IMR-90 (cell line): ENCODE measurements around the gene ZNF775. TPM values are rescaled to one million over a fixed set of nuclear protein-coding genes. Genes with fewer than 3 reads are reported as not detected.

Experiments
- ATAC-seq: fragments of 200-7000 bp; cut with Tn5 transposase; 2 replicates; pipeline ENCODE4 v1.9.1; 2020; ENCODE audit warnings: low read depth, mild to moderate bottlenecking, moderate library complexity
- BruUV-seq: library from RNA; stranded (reverse); fragments of 400-500 nt; replicated peaks from 2 replicates; lab custom pipeline; 2021; lab: Mats Ljungman, UMichigan
- CTCF ChIA-PET: fragments of 300-600 bp; formaldehyde crosslinking; extraction: SDS; loops from one replicate; lab custom pipeline; 2021; ENCODE audit warnings: antibody characterized with exemption; lab: Yijun Ruan, JAX
- POLR2A ChIA-PET: fragments of 300-600 bp; sonication (Branson Sonifier 250); formaldehyde crosslinking; loops from one replicate; lab custom pipeline; 2022; ENCODE audit warnings: antibody characterized with exemption; ENCODE audit not compliant: unreplicated experiment; lab: Charles Lee
- DNase-seq: peaks from one replicate; pipeline ENCODE4 v3.0.0; 2013
- H2AFZ ChIP-seq: replicated peaks from 2 replicates; pipeline ENCODE3; 2013; ENCODE audit warnings: low read length, mild to moderate bottlenecking; ENCODE audit not compliant: poor library complexity
- H2AK5ac ChIP-seq: 2 replicates; pipeline ENCODE4 v1.6.1; 2013; ENCODE audit warnings: low read depth, low read length, inconsistent platforms
- H2AK9ac ChIP-seq: replicated peaks from 2 replicates; pipeline ENCODE3; 2013; ENCODE audit warnings: mild to moderate bottlenecking, low read depth, low read length, moderate library complexity; ENCODE audit not compliant: poor library complexity
- H2BK120ac ChIP-seq: 2 replicates; pipeline ENCODE4 v1.6.1; 2013; ENCODE audit warnings: low read depth, low read length, inconsistent platforms
- H2BK15ac ChIP-seq: 3 replicates; pipeline ENCODE4 v1.6.1; 2013; ENCODE audit warnings: low read depth, low read length, inconsistent platforms
- H2BK20ac ChIP-seq: 2 replicates; pipeline ENCODE4 v1.6.1; 2013; ENCODE audit warnings: low read depth, mild to moderate bottlenecking, inconsistent platforms, low read length, moderate library complexity
- H2BK5ac ChIP-seq: 2 replicates; pipeline ENCODE4 v1.6.1; 2013; ENCODE audit warnings: mild to moderate bottlenecking, low read depth, low read length, inconsistent platforms; ENCODE audit not compliant: poor library complexity, severe bottlenecking
- H3K14ac ChIP-seq: replicated peaks from 2 replicates; pipeline ENCODE4 v1.6.1; 2013; ENCODE audit warnings: low read depth, low read length, inconsistent platforms
- H3K18ac ChIP-seq: 2 replicates; pipeline ENCODE4 v1.6.1; 2013; ENCODE audit warnings: low read depth, low read length, control low read depth
- H3K23ac ChIP-seq: 2 replicates; pipeline ENCODE4 v1.6.1; 2013; ENCODE audit warnings: low read depth, low read length, inconsistent platforms
- H3K27ac ChIP-seq: 2 replicates; pipeline ENCODE4 v1.5.1; 2013; ENCODE audit warnings: mild to moderate bottlenecking, control low read depth, low read length; ENCODE audit not compliant: insufficient read depth
- H3K27me3 ChIP-seq: 2 replicates; pipeline ENCODE4 v1.6.1; 2013; ENCODE audit warnings: low read length; ENCODE audit not compliant: control insufficient read depth, insufficient read depth
- H3K36me3 ChIP-seq: 2 replicates; pipeline ENCODE4 v1.6.1; 2013; ENCODE audit warnings: low read length, mixed read lengths; ENCODE audit not compliant: control insufficient read depth, insufficient read depth
- H3K4ac ChIP-seq: 2 replicates; pipeline ENCODE4 v1.6.1; 2013; ENCODE audit warnings: low read depth, low read length, inconsistent platforms
- H3K4me1 ChIP-seq: 2 replicates; pipeline ENCODE4 v1.6.1; 2013; ENCODE audit warnings: low read length, mixed read lengths; ENCODE audit not compliant: control insufficient read depth, insufficient read depth
- H3K4me2 ChIP-seq: 2 replicates; pipeline ENCODE4 v1.6.1; 2013; ENCODE audit warnings: low read depth, mild to moderate bottlenecking, control low read depth, low read length, moderate library complexity
- H3K4me3 ChIP-seq: 2 replicates; pipeline ENCODE4 v1.5.1; 2013; ENCODE audit warnings: low read depth, mild to moderate bottlenecking, control low read depth, low read length, moderate library complexity; ENCODE audit not compliant: insufficient read depth
- H3K56ac ChIP-seq: 2 replicates; pipeline ENCODE4 v1.6.1; 2013; ENCODE audit warnings: low read length, inconsistent platforms; ENCODE audit not compliant: insufficient read depth; ENCODE audit errors: extremely low read depth
- H3K79me1 ChIP-seq, 2 experiments: 2 replicates each; pipeline ENCODE4 v1.6.1; 2013; ENCODE audit warnings: low read length in 2 of 2, inconsistent platforms in 1 of 2, low read depth in 1 of 2
- H3K9ac ChIP-seq: 2 replicates; pipeline ENCODE4 v1.6.1; 2013; ENCODE audit warnings: low read depth, low read length, control low read depth
- H3K9me1 ChIP-seq: 2 replicates; pipeline ENCODE4 v1.6.1; 2013; ENCODE audit warnings: low read length, inconsistent platforms; ENCODE audit not compliant: insufficient read depth
- H3K9me3 ChIP-seq: 2 replicates; pipeline ENCODE4 v1.6.1; 2013; ENCODE audit warnings: low read length; ENCODE audit not compliant: control insufficient read depth, insufficient read depth
- H4K20me1 ChIP-seq: 2 replicates; pipeline ENCODE4 v1.6.1; 2013; ENCODE audit warnings: low read length, inconsistent platforms; ENCODE audit not compliant: insufficient read depth
- H4K5ac ChIP-seq: 2 replicates; pipeline ENCODE4 v1.6.1; 2013; ENCODE audit warnings: mild to moderate bottlenecking, low read depth, low read length, control low read depth
- H4K8ac ChIP-seq, 2 experiments: 2 replicates each; pipeline ENCODE4 v1.6.1; 2013; ENCODE audit warnings: low read depth in 2 of 2, low read length in 2 of 2, control low read depth in 1 of 2, inconsistent platforms in 1 of 2
- H4K91ac ChIP-seq: 2 replicates; pipeline ENCODE4 v1.6.1; 2013; ENCODE audit warnings: low read depth, low read length, inconsistent platforms; ENCODE audit not compliant: insufficient read depth
- BHLHE40 ChIP-seq: fragments of 150-350 bp; IDR thresholded peaks from 2 replicates; pipeline ENCODE4 v1.6.1; 2016; ENCODE audit warnings: mild to moderate bottlenecking, low read depth, low read length
- CEBPB ChIP-seq: IDR thresholded peaks from 2 replicates; pipeline ENCODE4 v1.6.1; 2012; ENCODE audit warnings: low read depth, low read length, improper control_type of control experiment
- CHD1 ChIP-seq: IDR thresholded peaks from 2 replicates; pipeline ENCODE4 v1.6.1; 2012; ENCODE audit warnings: low read depth, low read length, improper control_type of control experiment
- FOS ChIP-seq: fragments of 150-350 bp; IDR thresholded peaks from 2 replicates; pipeline ENCODE4 v1.6.1; 2016; ENCODE audit warnings: low read depth, low read length
- MAFK ChIP-seq: IDR thresholded peaks from 2 replicates; pipeline ENCODE4 v1.6.1; 2012; ENCODE audit warnings: low read depth, low read length, improper control_type of control experiment
- MAZ ChIP-seq: IDR thresholded peaks from 2 replicates; pipeline ENCODE4 v1.6.1; 2012; ENCODE audit warnings: low read depth, mild to moderate bottlenecking, low read length, improper control_type of control experiment, moderate library complexity, borderline replicate concordance
- MXI1 ChIP-seq: IDR thresholded peaks from 2 replicates; pipeline ENCODE4 v1.6.1; 2012; ENCODE audit warnings: low read depth, mild to moderate bottlenecking, low read length, moderate library complexity, borderline replicate concordance
- NFE2L2 ChIP-seq: fragments of 150-350 bp; IDR thresholded peaks from 2 replicates; pipeline ENCODE4 v1.6.1; 2016; ENCODE audit warnings: low read depth, mild to moderate bottlenecking, low read length
- POLR2A ChIP-seq: IDR thresholded peaks from 2 replicates; pipeline ENCODE4 v1.6.1; 2012; ENCODE audit warnings: mild to moderate bottlenecking, low read depth, low read length
- RAD21 ChIP-seq: IDR thresholded peaks from 2 replicates; pipeline ENCODE4 v1.6.1; 2012; ENCODE audit warnings: low read length, improper control_type of control experiment
- RCOR1 ChIP-seq: IDR thresholded peaks from 2 replicates; pipeline ENCODE4 v1.6.1; 2012; ENCODE audit warnings: mild to moderate bottlenecking, low read length, improper control_type of control experiment; ENCODE audit not compliant: insufficient replicate concordance
- RFX5 ChIP-seq: IDR thresholded peaks from 2 replicates; pipeline ENCODE4 v1.8.0; 2012; ENCODE audit warnings: low read depth, mild to moderate bottlenecking, low read length, moderate library complexity
- SMC3 ChIP-seq: fragments of 150-350 bp; IDR thresholded peaks from 2 replicates; pipeline ENCODE4 v1.6.1; 2016; ENCODE audit warnings: low read depth, mild to moderate bottlenecking, antibody characterized with exemption, low read length, moderate library complexity
- WGBS, 2 experiments: methylation state at CpG; one replicate each; pipeline versions ENCODE4 v1.1.5 to v1.1.7; 2013; ENCODE audit warnings: missing lambda C conversion rate in 2 of 2; ENCODE audit not compliant: insufficient read length in 1 of 2; ENCODE audit errors: extremely low coverage in 2 of 2; 5-methylcytosine and 5-hydroxymethylcytosine counted together
- dilution Hi-C: fragments of 300-500 bp; cut with HindIII; formaldehyde crosslinking; loops from one replicate; pipeline ENCODE4 v1.14.3; 2018; ENCODE audit warnings: low sequenced_read_pairs; ENCODE audit not compliant: unreplicated experiment
- in situ Hi-C: fragments of 300-500 bp; cut with MboI; formaldehyde crosslinking; loops from 3 replicates; pipeline ENCODE4 v1.14.3; 2019; ENCODE audit warnings: low sequenced_read_pairs, inconsistent platforms, mixed read lengths
- intact Hi-C: fragments of 100-400 bp; cut with micrococcal nuclease; formaldehyde crosslinking; loops from 2 replicates; pipeline ENCODE4 v1.10.0; 2022
- polyA plus RNA-seq, 3 experiments: library from polyadenylated mRNA; depleted of rRNA; stranded (reverse); fragments of >200 nt; gene quantifications; 2 replicates each; pipeline ENCODE4 v1.2.3, GENCODE V29; 2012; ENCODE audit warnings: low replicate concordance in 1 of 3
- total RNA-seq: library from RNA; depleted of rRNA; stranded (reverse); fragments of >200 nt; gene quantifications from 2 replicates; pipeline ENCODE4 v1.2.3, GENCODE V29; 2012
- TF ChIP-seq, protein P1 (sequence below): fragments of 150-350 bp; IDR thresholded peaks from 2 replicates; pipeline ENCODE4 v1.6.1; 2017; ENCODE audit warnings: mild to moderate bottlenecking, antibody characterized with exemption, low read length, low read depth
- TF ChIP-seq, protein P2 (sequence below): conservative IDR thresholded peaks from 2 replicates; pipeline ENCODE4 v1.5.1; 2012; ENCODE audit warnings: mild to moderate bottlenecking, low read depth, low read length, improper control_type of control experiment
- TF ChIP-seq, protein P3 (sequence below): fragments of 150-350 bp; IDR thresholded peaks from 2 replicates; pipeline ENCODE4 v1.6.1; 2016; ENCODE audit warnings: low read depth, mild to moderate bottlenecking, low read length, moderate library complexity, borderline replicate concordance

The ZNF775 gene
- total and polyA plus RNA-seq, 2 of the 4 experiments (the other 2 are of a cell fraction), result 1.4 to 2.6 TPM

DNA sequence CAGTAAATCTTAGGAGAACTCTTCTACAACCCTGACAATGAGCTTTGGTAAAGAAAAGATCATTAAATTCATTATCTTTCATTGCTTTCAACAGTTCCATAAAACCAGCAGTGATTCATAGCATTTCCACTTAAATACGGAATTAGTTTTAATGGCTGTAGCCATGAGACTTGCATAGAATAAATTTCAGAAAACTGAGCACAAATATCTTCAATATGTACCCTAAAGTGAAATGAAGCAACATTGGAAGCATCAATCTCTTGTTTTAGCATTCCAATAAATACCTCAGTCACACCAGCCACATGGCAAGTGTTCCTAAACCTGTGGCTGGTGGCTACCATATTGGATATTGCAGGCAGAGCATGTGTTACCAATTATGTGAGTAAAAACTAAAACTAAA, 34.1 kb upstream of the ZNF775 start:
- H4K5ac ChIP-seq, result no peak overlapping the region
- H4K8ac ChIP-seq, result no peak overlapping the region
- no peak overlapping the region for H3K4me3 ChIP-seq
- ChIA-PET POLR2A (no interaction called here), CTCF (interaction anchor here (0.7 kb wide), 1 partner anchor 865 kb away, joined by 4 read pairs; no protein-coding TSS in a partner anchor)
- H3K9me3 ChIP-seq, result peaks cover 16% of the 10 kb centered on the region
- H3K4ac ChIP-seq, result no peak overlapping the region
- no peak overlapping the region for H3K56ac ChIP-seq
- in situ Hi-C loops, result no loop called here
- no peaks in the 10 kb centered on the region for H3K36me3 ChIP-seq
- intact Hi-C loops, result no loop called here
- H3K9ac ChIP-seq, result no peak overlapping the region
- no peak for ATAC-seq
- H4K20me1 ChIP-seq, result no peaks in the 10 kb centered on the region
- H3K4me2 ChIP-seq, result no peak overlapping the region
- dilution Hi-C loops, result no loop called here
- no peak overlapping the region for H3K14ac ChIP-seq
- H3K4me1 ChIP-seq, result peaks cover 8% of the 10 kb centered on the region; the same call in 1 of the 2 replicates
- H3K27ac ChIP-seq, result no peak overlapping the region
- H2BK20ac ChIP-seq, result no peak overlapping the region
- no peak overlapping the region for H2AK9ac ChIP-seq
- H2BK15ac ChIP-seq, result no peak overlapping the region
- H2AK5ac ChIP-seq, result no peak overlapping the region
- no peaks in the 10 kb centered on the region for H3K79me1 ChIP-seq
- no peaks in the 10 kb centered on the region for H3K9me1 ChIP-seq
- no peak overlapping the region for H2BK5ac ChIP-seq
- H3K18ac ChIP-seq, result no peak overlapping the region
- no peak overlapping the region for H2AFZ ChIP-seq
- H3K23ac ChIP-seq, result no peak overlapping the region
- H3K27me3 ChIP-seq, result peaks cover 31% of the 10 kb centered on the region
- no peak for DNase-seq
- WGBS, 2 experiments, result no CpG with 5 or more reads among the region's 1 CpG
- H2BK120ac ChIP-seq, result no peak overlapping the region
- TF ChIP-seq MAFK (no peak), MXI1 (no peak), MAZ (no peak), CEBPB (no peak), POLR2A (no peak), RAD21 (no peak), BHLHE40 (no peak), FOS (no peak), SMC3 (no peak), CHD1 (no peak), RCOR1 (no peak), NFE2L2 (no peak), RFX5 (no peak)
- TF ChIP-seq, protein P1, sequence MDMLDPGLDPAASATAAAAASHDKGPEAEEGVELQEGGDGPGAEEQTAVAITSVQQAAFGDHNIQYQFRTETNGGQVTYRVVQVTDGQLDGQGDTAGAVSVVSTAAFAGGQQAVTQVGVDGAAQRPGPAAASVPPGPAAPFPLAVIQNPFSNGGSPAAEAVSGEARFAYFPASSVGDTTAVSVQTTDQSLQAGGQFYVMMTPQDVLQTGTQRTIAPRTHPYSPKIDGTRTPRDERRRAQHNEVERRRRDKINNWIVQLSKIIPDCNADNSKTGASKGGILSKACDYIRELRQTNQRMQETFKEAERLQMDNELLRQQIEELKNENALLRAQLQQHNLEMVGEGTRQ, result no peak
- TF ChIP-seq, protein P2, sequence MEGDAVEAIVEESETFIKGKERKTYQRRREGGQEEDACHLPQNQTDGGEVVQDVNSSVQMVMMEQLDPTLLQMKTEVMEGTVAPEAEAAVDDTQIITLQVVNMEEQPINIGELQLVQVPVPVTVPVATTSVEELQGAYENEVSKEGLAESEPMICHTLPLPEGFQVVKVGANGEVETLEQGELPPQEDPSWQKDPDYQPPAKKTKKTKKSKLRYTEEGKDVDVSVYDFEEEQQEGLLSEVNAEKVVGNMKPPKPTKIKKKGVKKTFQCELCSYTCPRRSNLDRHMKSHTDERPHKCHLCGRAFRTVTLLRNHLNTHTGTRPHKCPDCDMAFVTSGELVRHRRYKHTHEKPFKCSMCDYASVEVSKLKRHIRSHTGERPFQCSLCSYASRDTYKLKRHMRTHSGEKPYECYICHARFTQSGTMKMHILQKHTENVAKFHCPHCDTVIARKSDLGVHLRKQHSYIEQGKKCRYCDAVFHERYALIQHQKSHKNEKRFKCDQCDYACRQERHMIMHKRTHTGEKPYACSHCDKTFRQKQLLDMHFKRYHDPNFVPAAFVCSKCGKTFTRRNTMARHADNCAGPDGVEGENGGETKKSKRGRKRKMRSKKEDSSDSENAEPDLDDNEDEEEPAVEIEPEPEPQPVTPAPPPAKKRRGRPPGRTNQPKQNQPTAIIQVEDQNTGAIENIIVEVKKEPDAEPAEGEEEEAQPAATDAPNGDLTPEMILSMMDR, result no peak
- TF ChIP-seq, protein P3, sequence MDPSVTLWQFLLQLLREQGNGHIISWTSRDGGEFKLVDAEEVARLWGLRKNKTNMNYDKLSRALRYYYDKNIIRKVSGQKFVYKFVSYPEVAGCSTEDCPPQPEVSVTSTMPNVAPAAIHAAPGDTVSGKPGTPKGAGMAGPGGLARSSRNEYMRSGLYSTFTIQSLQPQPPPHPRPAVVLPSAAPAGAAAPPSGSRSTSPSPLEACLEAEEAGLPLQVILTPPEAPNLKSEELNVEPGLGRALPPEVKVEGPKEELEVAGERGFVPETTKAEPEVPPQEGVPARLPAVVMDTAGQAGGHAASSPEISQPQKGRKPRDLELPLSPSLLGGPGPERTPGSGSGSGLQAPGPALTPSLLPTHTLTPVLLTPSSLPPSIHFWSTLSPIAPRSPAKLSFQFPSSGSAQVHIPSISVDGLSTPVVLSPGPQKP, result no peak
- H4K91ac ChIP-seq, result no peak overlapping the region
- no TSS peak for BruUV-seq
